Epithelial cell of esophagus (primary cell): ENCODE measurements around the gene MAP2.

Experiments
- DNase-seq: peaks from one replicate; pipeline ENCODE4 v3.0.0; 2010; ENCODE audit warnings: low read depth
- H3K4me3 ChIP-seq: 2 replicates; pipeline ENCODE4 v1.5.1; 2011; ENCODE audit warnings: mild to moderate bottlenecking, low read length, control low read depth
- CTCF ChIP-seq: IDR thresholded peaks from 2 replicates; pipeline ENCODE4 v1.5.1; 2011; ENCODE audit warnings: low read depth, mild to moderate bottlenecking, low read length, control low read depth, inconsistent platforms; ENCODE audit not compliant: insufficient read depth; ENCODE audit errors: missing control alignments

MAP2 gene

DNA sequence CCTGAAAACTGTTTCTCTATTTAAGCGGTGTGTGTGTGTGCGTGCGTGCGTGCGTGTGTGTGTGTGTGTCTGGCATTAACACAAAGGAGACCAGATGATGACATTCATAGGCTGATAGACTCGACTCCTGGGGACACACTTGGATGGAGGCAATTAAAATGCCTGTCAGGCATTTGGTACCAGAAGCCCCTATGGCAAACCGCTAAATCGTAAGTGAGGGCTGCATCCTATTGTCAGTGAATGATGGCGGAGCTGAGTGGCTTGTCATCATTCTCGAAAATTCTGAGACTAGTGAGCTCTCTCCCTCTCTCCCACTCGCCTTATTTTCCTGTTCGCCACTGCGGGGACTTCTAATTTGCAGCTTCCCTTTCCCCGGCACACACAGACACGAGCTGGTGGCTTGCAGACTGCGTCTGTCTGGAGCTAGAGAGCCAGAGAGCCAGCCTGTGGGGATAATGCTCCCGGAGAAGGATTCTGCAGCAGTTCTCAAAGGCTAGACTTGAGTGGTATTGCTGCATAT, 155.4 kb downstream of the MAP2 start:
- no peak for TF ChIP-seq CTCF
- DNase-seq = no peak
- no peak overlapping the region for H3K4me3 ChIP-seq

GRCh38 chr2:209581040-209581439, 157.2 kb downstream of the MAP2 start:
- no peak overlapping the region for H3K4me3 ChIP-seq
- no peak for DNase-seq
- TF ChIP-seq CTCF = no peak

GRCh38 chr2:209582281-209582680, 158.4 kb downstream of the MAP2 start:
- no peak for TF ChIP-seq CTCF
- no peak for DNase-seq
- H3K4me3 ChIP-seq = no peak overlapping the region

GRCh38 chr2:209584472-209584871, 160.6 kb downstream of the MAP2 start:
- H3K4me3 ChIP-seq = no peak overlapping the region
- TF ChIP-seq CTCF = no peak
- DNase-seq = no peak

DNA sequence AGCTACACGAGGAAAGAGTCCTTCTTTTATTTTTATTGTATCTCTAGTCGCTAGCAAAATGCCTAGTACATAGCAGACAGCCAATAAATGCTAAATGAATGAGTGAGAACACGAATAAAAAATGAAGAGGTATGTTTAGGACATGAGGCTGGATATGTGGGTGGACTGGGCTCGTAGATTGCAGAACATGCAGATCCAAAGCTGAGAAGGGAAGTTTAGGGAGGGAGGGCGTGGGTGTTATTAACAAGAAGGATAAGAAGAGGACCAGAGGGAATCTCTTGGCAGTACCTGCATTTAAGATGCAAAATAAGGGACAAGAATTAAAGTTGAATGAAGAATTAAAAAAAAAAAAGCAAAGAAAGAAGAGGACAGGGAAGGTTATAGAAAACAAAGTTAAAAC, 161.1 kb downstream of the MAP2 start:
- no peak for TF ChIP-seq CTCF
- no peak overlapping the region for H3K4me3 ChIP-seq
- no peak for DNase-seq

DNA sequence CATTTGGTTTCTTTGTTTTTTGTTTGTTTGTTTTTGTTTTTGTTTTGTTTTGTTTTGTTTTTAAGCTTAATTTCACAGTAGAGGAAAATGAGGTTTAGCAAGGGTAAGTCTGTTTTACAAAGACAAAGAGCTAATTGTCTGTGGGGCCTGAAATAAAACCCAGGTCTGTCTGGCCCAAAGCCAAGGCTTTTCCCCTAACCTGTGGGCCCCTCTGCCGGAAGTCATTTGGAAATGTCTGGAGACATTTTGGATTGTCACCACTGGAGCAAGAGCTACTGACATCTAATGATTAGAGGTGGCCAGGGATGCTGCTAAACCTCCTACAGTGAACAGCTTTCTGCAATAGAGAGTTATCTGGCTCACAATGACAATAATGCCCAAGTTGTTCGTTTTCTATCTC, 167.2 kb downstream of the MAP2 start:
- no peak overlapping the region for H3K4me3 ChIP-seq
- no peak for TF ChIP-seq CTCF
- DNase-seq = no peak

DNA sequence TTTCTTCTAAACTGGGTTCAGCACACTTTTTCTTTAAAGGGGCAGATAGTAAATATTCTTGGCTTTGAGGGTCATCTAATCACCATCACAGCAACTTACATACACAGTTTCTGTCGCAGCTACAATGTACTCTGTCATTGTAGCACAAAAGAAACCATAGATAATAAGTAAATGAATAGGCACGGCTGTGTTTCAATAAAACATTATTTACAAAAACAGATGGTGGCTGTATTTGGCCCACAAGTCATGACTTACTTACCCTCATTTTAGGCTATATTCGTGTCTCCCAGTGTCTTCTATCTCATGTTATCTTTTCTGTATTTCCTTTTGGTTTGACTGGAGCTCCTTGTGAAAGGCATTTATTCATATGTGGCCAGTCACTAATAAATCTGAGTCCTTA, 168.3 kb downstream of the MAP2 start:
- TF ChIP-seq CTCF = no peak
- no peak for DNase-seq

More for the DNA sequence above, 168.3 kb downstream of the MAP2 start:
- no peak overlapping the region for H3K4me3 ChIP-seq
